BJ (cell line): ENCODE results near the gene PHLDA2. TPM values are rescaled to one million over a fixed set of nuclear protein-coding genes. Genes with fewer than 3 reads are reported as not detected.

Experiments
- CTCF ChIA-PET: fragments of 350-600 bp; formaldehyde crosslinking; extraction: SDS; loops from one replicate; lab custom pipeline; 2021; ENCODE audit warnings: antibody characterized with exemption, inconsistent platforms; lab: Yijun Ruan, JAX
- POLR2A ChIA-PET: fragments of 300-600 bp; sonication (Branson Sonifier 250); formaldehyde crosslinking; extraction: SDS; loops from one replicate; lab custom pipeline; 2021; ENCODE audit warnings: antibody characterized with exemption; lab: Charles Lee
- DNase-seq: peaks from one replicate; pipeline ENCODE4 v3.0.0-alpha.2; 2011; ENCODE audit warnings: low read depth
- H3K27me3 ChIP-seq: 2 replicates; pipeline ENCODE4 v1.6.0; 2011; ENCODE audit warnings: low read length; ENCODE audit not compliant: control insufficient read depth, insufficient read depth
- H3K36me3 ChIP-seq: 2 replicates; pipeline ENCODE4 v1.5.1; 2011; ENCODE audit warnings: low read length; ENCODE audit not compliant: control insufficient read depth, insufficient read depth
- H3K4me3 ChIP-seq: 2 replicates; pipeline ENCODE4 v1.5.1; 2011; ENCODE audit warnings: low read depth, mild to moderate bottlenecking, control low read depth, low read length
- polyA plus RNA-seq: library from polyadenylated mRNA; depleted of rRNA; stranded (reverse); fragments of >200 nt; gene quantifications from 2 replicates; pipeline ENCODE4 v1.2.3, GENCODE V29; 2011
- TF ChIP-seq, protein P1 (sequence below): IDR thresholded peaks from 2 replicates; pipeline ENCODE4 v1.5.1; 2011; ENCODE audit warnings: low read depth, mild to moderate bottlenecking, control low read depth, inconsistent platforms, low read length, moderate library complexity; ENCODE audit not compliant: insufficient read depth

PHLDA2 gene
- polyA plus RNA-seq, 1 experiment = 12.8 TPM

DNA sequence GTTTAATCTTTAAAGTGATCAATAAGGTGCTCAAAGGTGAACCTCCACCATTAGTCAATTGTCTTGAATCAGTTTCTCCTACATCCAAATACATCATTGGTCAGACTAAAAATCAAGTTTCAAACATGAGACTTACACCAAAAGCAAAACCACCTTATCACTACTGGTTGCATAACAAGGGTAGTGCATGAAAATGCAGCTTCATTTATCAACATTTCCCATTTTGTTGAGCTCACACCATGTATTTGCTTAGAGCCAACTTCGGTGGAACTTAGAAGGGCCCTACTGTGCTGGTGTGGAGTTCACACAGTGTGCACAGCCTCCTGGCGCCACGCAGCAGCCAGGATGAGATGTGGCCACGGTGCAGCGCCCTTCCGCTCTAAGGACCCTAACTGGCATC lies 23.1 kb upstream of the PHLDA2 start:
- Histone ChIP-seq H3K4me3 (no peak overlapping the region), H3K27me3 (no peaks in the 10 kb centered on the region), H3K36me3 (peaks cover 20% of the 10 kb centered on the region)
- ChIA-PET POLR2A (no interaction called here), CTCF (interaction anchor here (1.6 kb wide), 1 partner anchor 23 kb away, joined by 7 read pairs; no protein-coding TSS in a partner anchor)
- DNase-seq = no peak
- TF ChIP-seq, protein P1, sequence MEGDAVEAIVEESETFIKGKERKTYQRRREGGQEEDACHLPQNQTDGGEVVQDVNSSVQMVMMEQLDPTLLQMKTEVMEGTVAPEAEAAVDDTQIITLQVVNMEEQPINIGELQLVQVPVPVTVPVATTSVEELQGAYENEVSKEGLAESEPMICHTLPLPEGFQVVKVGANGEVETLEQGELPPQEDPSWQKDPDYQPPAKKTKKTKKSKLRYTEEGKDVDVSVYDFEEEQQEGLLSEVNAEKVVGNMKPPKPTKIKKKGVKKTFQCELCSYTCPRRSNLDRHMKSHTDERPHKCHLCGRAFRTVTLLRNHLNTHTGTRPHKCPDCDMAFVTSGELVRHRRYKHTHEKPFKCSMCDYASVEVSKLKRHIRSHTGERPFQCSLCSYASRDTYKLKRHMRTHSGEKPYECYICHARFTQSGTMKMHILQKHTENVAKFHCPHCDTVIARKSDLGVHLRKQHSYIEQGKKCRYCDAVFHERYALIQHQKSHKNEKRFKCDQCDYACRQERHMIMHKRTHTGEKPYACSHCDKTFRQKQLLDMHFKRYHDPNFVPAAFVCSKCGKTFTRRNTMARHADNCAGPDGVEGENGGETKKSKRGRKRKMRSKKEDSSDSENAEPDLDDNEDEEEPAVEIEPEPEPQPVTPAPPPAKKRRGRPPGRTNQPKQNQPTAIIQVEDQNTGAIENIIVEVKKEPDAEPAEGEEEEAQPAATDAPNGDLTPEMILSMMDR = no peak

DNA sequence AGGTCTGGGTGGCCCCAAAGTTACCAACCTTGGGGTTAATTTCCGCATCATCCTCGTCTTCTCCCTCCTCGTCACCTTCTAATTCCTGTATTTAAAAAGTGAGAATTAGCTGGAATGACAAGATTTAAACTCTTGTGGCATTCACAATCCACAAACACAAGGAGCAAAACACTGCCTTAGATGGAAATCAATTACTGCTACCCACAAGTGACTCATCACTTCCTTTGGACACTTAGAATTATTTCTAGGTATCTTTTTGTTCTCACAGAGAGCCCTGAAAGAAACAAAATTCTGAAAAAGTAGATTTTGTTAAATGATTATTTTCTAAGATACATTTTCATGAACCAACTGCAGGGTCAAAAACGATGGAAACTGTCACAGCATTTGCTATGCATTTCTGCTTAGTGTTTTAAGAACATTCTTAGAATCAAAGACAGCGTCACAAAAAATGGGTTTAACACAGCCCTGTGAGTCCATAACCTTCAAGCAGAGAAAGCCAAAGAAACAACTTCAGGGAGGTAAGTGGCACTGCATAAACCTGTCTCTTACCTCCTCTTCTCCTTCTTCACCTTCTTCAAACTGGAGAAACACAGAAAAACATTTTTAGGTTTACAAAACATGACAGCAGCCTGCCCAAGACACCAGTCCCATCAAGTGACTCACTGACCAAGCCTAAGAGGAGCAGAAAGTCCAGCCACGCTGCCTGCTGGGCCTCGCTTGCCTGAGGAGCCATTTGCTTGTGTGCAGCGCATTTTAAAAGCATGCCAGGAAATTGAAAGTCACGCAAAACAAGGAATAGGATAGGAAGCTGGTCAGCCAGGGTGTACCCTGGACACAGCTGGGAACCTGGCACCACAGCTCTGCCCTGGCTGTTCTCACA lies 22.3 kb upstream of the PHLDA2 start:
- peaks cover 18% of the 10 kb centered on the region for H3K36me3 ChIP-seq
- H3K4me3 ChIP-seq = no peak overlapping the region
- CTCF ChIA-PET = interaction anchor here (1.6 kb wide), 1 partner anchor 24 kb away, joined by 7 read pairs; no protein-coding TSS in a partner anchor
- TF ChIP-seq, protein P1 = no peak
- POLR2A ChIA-PET = no interaction called here
- no peaks in the 10 kb centered on the region for H3K27me3 ChIP-seq
- no peak for DNase-seq

DNA sequence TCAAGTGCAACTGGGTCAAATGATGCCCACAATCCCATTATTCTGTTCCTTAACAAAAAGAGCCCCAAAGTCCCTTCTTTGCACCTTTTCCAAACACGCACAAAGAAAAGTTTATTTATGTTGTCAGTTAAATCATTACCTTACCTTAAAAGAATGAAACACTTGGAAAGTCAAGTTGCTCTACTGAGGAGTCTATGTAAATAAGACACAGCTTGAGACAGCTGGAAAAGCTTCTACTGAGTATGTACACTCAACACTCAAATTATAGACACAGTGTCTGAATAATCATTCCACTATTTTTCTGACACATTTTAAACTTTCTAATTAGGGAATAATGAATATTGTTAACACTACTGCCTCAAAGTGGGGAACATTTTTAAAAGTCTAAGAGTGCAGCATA lies 21.6 kb upstream of the PHLDA2 start:
- POLR2A ChIA-PET = interaction anchor here (0.5 kb wide), 1 partner anchor 125 kb away, joined by 4 read pairs; no protein-coding TSS in a partner anchor
- DNase-seq = no peak

DNA sequence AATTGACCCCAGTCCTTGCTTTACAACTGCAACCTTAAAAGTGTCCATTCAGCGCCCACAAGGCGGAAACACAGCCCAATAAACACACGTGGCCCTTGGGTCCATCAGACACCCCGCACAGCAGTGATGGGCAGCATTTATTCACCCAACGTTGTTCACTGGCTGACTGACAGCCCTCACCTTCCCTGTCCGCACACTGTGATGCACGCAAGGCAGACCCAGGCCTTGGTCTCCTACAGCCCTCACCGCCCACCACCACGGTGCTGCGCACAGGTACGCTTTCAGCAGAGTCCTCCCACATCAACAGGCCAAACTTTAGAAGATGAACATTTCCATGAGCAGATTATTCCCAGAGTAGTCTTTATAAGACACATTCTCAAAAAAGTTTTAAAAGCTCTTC lies 20.7 kb upstream of the PHLDA2 start:
- POLR2A ChIA-PET = no interaction called here
- H3K36me3 ChIP-seq = peaks cover 14% of the 10 kb centered on the region
- no peak for DNase-seq
- no peaks in the 10 kb centered on the region for H3K27me3 ChIP-seq
- TF ChIP-seq, protein P1 = no peak
- H3K4me3 ChIP-seq = no peak overlapping the region
- CTCF ChIA-PET = no interaction called here

More for the DNA sequence above, 21.6 kb upstream of the PHLDA2 start:
- TF ChIP-seq, protein P1 = no peak
- H3K4me3 ChIP-seq = no peak overlapping the region
- peaks cover 17% of the 10 kb centered on the region for H3K36me3 ChIP-seq
- H3K27me3 ChIP-seq = no peaks in the 10 kb centered on the region
- CTCF ChIA-PET = no interaction called here

DNA sequence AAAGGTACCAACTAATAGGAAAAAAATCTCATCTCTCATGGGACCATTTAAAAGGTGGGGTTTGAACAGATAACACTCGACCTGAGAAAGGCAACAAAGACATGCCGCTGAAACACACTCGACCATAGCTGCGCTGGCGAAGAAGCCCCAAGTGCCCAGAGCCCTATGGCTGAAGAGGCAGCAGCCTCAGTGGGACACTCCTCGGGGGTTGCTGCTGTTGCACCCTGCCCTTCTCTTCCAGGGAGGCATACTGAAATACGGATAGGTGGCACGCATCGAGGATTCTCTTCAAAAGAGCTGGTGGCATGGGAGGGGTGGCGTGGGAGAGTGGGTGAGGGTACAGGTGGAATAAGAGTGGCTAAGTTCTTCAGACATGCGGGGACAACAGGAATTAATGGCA lies 18.5 kb upstream of the PHLDA2 start:
- Histone ChIP-seq H3K36me3 (peaks cover 11% of the 10 kb centered on the region), H3K27me3 (no peaks in the 10 kb centered on the region), H3K4me3 (no peak overlapping the region)
- TF ChIP-seq, protein P1 = no peak
- POLR2A ChIA-PET = no interaction called here
- DNase-seq = no peak
- CTCF ChIA-PET = interaction anchor here (1.6 kb wide), 1 partner anchor 18 kb away, joined by 5 read pairs; no protein-coding TSS in a partner anchor
